ENCODE measurements around the gene NGEF. TPM values are rescaled to one million over a fixed set of nuclear protein-coding genes. Genes with fewer than 3 reads are reported as not detected.
"Not testable (repeated sequence)": the region's sequence is repeated elsewhere in the genome, so short reads cannot be mapped to it uniquely, and the experiment has no call there.

Gene NGEF
- total and polyA plus RNA-seq, 3 donors from 2014 or later = 7.9 to 28.7 (median 15.6) TPM

GRCh38 chr2:232919141-232919540 is 93.9 kb downstream of the NGEF start:
- no peak for DNase-seq
- intact Hi-C loops (cut with DNase I; ENCODE audit: low total_unique reads) = no loop called here

GRCh38 chr2:232913903-232914302 is 99.2 kb downstream of the NGEF start:
- WGBS, 2 donors = 67 to 76% methylated on average over 2 of the region's 2 CpGs
- Histone ChIP-seq H3K36me3 (ENCODE audit: low read depth, missing control alignments) (no peaks in the 10 kb centered on the region), H3K27ac (no peak overlapping the region), H3K9me3 (no peaks in the 10 kb centered on the region), H3K4me3 (no peak overlapping the region), H3K27me3 (no peaks in the 10 kb centered on the region), H3K4me1 (peaks cover under 1% of the 10 kb centered on the region)
- intact Hi-C loops (cut with DNase I; ENCODE audit: low total_unique reads) = no loop called here
- no peak for DNase-seq
- TF ChIP-seq POLR2A (IDR thresholded peaks at IDR 0.05) (no peak), CTCF (IDR thresholded peaks at IDR 0.05) (no peak)

More at GRCh38 chr2:232919141-232919540, 93.9 kb downstream of the NGEF start:
- H3K9me3 ChIP-seq = no peaks in the 10 kb centered on the region
- H3K27me3 ChIP-seq = no peaks in the 10 kb centered on the region
- 92 to 95% methylated on average over 6 of the region's 6 CpGs for WGBS, 2 donors
- no peak overlapping the region for H3K4me3 ChIP-seq
- TF ChIP-seq CTCF (IDR thresholded peaks at IDR 0.05) (no peak), POLR2A (IDR thresholded peaks at IDR 0.05) (no peak)
- no peaks in the 10 kb centered on the region for H3K4me1 ChIP-seq
- no peaks in the 10 kb centered on the region for H3K36me3 ChIP-seq (ENCODE audit: low read depth, missing control alignments)
- no peak overlapping the region for H3K27ac ChIP-seq

- H3K27ac ChIP-seq = no peak overlapping the region
- intact Hi-C loops (cut with DNase I; ENCODE audit: low total_unique reads) = no loop called here
- WGBS, 2 donors = 70 to 72% methylated on average over 1 of the region's 1 CpG
- H3K4me1 ChIP-seq = peaks cover 4% of the 10 kb centered on the region
- no peaks in the 10 kb centered on the region for H3K36me3 ChIP-seq (ENCODE audit: low read depth, missing control alignments)
- no peak for TF ChIP-seq POLR2A (IDR thresholded peaks at IDR 0.05)
- TF ChIP-seq CTCF (IDR thresholded peaks at IDR 0.05) = no peak
- no peaks in the 10 kb centered on the region for H3K9me3 ChIP-seq
- no peaks in the 10 kb centered on the region for H3K27me3 ChIP-seq
- H3K4me3 ChIP-seq = no peak overlapping the region
- no peak for DNase-seq
Observed at GRCh38 chr2:232911712-232912277, 101.3 kb downstream of the NGEF start.

GRCh38 chr2:232910376-232910775 is 102.7 kb downstream of the NGEF start:
- WGBS, 2 donors = 95% methylated on average over 2 to 6 of the region's 6 CpGs
- intact Hi-C loops (cut with DNase I; ENCODE audit: low total_unique reads) = no loop called here
- Histone ChIP-seq H3K27ac (no peak overlapping the region), H3K4me1 (peaks cover 4% of the 10 kb centered on the region), H3K36me3 (ENCODE audit: low read depth, missing control alignments) (no peaks in the 10 kb centered on the region), H3K27me3 (no peaks in the 10 kb centered on the region), H3K4me3 (no peak overlapping the region), H3K9me3 (no peaks in the 10 kb centered on the region)
- no peak for DNase-seq
- TF ChIP-seq POLR2A (IDR thresholded peaks at IDR 0.05) (no peak), CTCF (IDR thresholded peaks at IDR 0.05) (no peak)

GRCh38 chr2:232908695-232909094 is 104.4 kb downstream of the NGEF start:
- TF ChIP-seq POLR2A (IDR thresholded peaks at IDR 0.05) (no peak), CTCF (IDR thresholded peaks at IDR 0.05) (no peak)
- no peak for DNase-seq
- no peaks in the 10 kb centered on the region for H3K9me3 ChIP-seq
- H3K4me3 ChIP-seq = no peak overlapping the region
- H3K4me1 ChIP-seq = peaks cover 4% of the 10 kb centered on the region
- 43 to 46% methylated on average over 6 of the region's 6 CpGs for WGBS, 2 donors
- intact Hi-C loops (cut with DNase I; ENCODE audit: low total_unique reads) = no loop called here
- H3K27me3 ChIP-seq = no peaks in the 10 kb centered on the region
- no peaks in the 10 kb centered on the region for H3K36me3 ChIP-seq (ENCODE audit: low read depth, missing control alignments)
- H3K27ac ChIP-seq = no peak overlapping the region

GRCh38 chr2:232907718-232908085 is 105.4 kb downstream of the NGEF start:
- H3K4me3 ChIP-seq; intact Hi-C loops (cut with DNase I; ENCODE audit: low total_unique reads); H3K27me3 ChIP-seq; H3K27ac ChIP-seq; DNase-seq; H3K36me3 ChIP-seq (ENCODE audit: low read depth, missing control alignments); H3K4me1 ChIP-seq; H3K9me3 ChIP-seq: not testable (repeated sequence)
- 93 to 95% methylated on average over 9 of the region's 9 CpGs for WGBS, 2 donors

- H3K27me3 ChIP-seq; H3K27ac ChIP-seq; DNase-seq; intact Hi-C loops (cut with DNase I; ENCODE audit: low total_unique reads); H3K9me3 ChIP-seq; H3K36me3 ChIP-seq (ENCODE audit: low read depth, missing control alignments); H3K4me3 ChIP-seq; H3K4me1 ChIP-seq: not testable (repeated sequence)
- 61 to 67% methylated on average over 7 to 9 of the region's 10 CpGs for WGBS, 2 donors
Observed at GRCh38 chr2:232906867-232907717, 106.0 kb downstream of the NGEF start.
